RWPE1 (cell line): ENCODE measurements around the gene IL16.
"Not testable (repeated sequence)": the region's sequence is repeated elsewhere in the genome, so short reads cannot be mapped to it uniquely, and the experiment has no call there.

ENCODE experiments used
- CTCF ChIA-PET: fragments of 350-600 bp; sonication (Branson Sonifier 250); formaldehyde crosslinking; extraction: SDS; loops from one replicate; lab custom pipeline; 2021; lab: Yijun Ruan, JAX
- POLR2A ChIA-PET: fragments of 400-600 bp; formaldehyde crosslinking; extraction: SDS; loops from one replicate; lab custom pipeline; 2020; ENCODE audit warnings: antibody characterized with exemption; ENCODE audit not compliant: low non-redundant PET; lab: Yijun Ruan, JAX
- DNase-seq: peaks from one replicate; pipeline ENCODE4 v3.0.0; 2012; ENCODE audit warnings: low spot score
- H3K27ac ChIP-seq: fragments of 450-650 bp; 2 replicates; pipeline ENCODE4 v1.5.1; 2017
- CTCF ChIP-seq: fragments of 450-650 bp; conservative IDR thresholded peaks from 2 replicates; pipeline ENCODE4 v1.5.1; 2017; ENCODE audit warnings: low read depth, mild to moderate bottlenecking

IL16 gene

GRCh38 chr15:81339321-81339720 is 142.6 kb downstream of the IL16 start:
- CTCF ChIA-PET: no interaction called here
- H3K27ac ChIP-seq: no peak overlapping the region
- TF ChIP-seq CTCF: no peak
- no peak for DNase-seq
- POLR2A ChIA-PET: no interaction called here

- ChIA-PET POLR2A (no interaction called here), CTCF (no interaction called here)
- H3K27ac ChIP-seq: no peak overlapping the region
- TF ChIP-seq CTCF: no peak
- no peak for DNase-seq
Measured at GRCh38 chr15:81339851-81340250, 143.2 kb downstream of the IL16 start.

- TF ChIP-seq CTCF: no peak
- no peak for DNase-seq
- POLR2A ChIA-PET: no interaction called here
- no peak overlapping the region for H3K27ac ChIP-seq
- CTCF ChIA-PET: no interaction called here
Measured at GRCh38 chr15:81341351-81341750, 144.7 kb downstream of the IL16 start.

GRCh38 chr15:81343371-81343770 is 146.7 kb downstream of the IL16 start:
- TF ChIP-seq CTCF: no peak
- CTCF ChIA-PET: no interaction called here
- POLR2A ChIA-PET: no interaction called here
- DNase-seq: no peak
- H3K27ac ChIP-seq: no peak overlapping the region

- POLR2A ChIA-PET: no interaction called here
- no peak for DNase-seq
- CTCF ChIA-PET: no interaction called here
- H3K27ac ChIP-seq: no peak overlapping the region
- TF ChIP-seq CTCF: no peak
Measured at GRCh38 chr15:81346611-81347010, 149.9 kb downstream of the IL16 start.

GRCh38 chr15:81347910-81348309 is 151.2 kb downstream of the IL16 start:
- no peak for TF ChIP-seq CTCF
- ChIA-PET POLR2A (no interaction called here), CTCF (no interaction called here)
- no peak for DNase-seq
- no peak overlapping the region for H3K27ac ChIP-seq

GRCh38 chr15:81348691-81349090 is 152.0 kb downstream of the IL16 start:
- DNase-seq, CTCF ChIA-PET, H3K27ac ChIP-seq, POLR2A ChIA-PET: not testable (repeated sequence)
